Astrocyte (in vitro differentiated cells and primary cell): ENCODE data around the gene EOGT.

ENCODE experiments used
- EZH2 ChIP-seq: IDR thresholded peaks from 2 replicates; pipeline ENCODE4 v1.6.1; 2012; ENCODE audit warnings: mild to moderate bottlenecking, low read length, inconsistent platforms; ENCODE audit not compliant: insufficient read depth
- TF ChIP-seq, protein P1 (sequence below): IDR thresholded peaks from 2 replicates; pipeline ENCODE4 v1.5.1; 2011; ENCODE audit warnings: low read depth, mild to moderate bottlenecking, inconsistent platforms, low read length, moderate library complexity; ENCODE audit not compliant: insufficient read depth

DNA sequence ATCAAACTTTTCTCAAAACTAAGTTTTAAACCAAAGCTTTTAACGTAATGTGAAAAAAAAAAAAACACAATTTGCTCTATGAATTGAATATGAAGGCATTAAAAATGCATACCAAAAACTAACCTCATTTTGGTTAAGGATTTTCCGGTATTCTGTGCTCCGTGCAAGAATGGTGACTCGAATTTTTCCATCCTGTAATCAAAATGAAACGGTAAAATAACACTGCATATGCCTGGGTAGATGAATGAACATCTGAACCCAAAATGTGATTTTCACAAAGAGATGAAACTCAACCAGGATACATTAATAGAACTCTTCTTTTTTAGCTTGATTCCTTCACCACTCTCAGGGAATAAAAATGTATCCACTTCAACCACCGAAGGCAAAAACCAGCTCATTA is 26.2 kb downstream of the EOGT start:
- no peak for TF ChIP-seq EZH2
- TF ChIP-seq, protein P1, sequence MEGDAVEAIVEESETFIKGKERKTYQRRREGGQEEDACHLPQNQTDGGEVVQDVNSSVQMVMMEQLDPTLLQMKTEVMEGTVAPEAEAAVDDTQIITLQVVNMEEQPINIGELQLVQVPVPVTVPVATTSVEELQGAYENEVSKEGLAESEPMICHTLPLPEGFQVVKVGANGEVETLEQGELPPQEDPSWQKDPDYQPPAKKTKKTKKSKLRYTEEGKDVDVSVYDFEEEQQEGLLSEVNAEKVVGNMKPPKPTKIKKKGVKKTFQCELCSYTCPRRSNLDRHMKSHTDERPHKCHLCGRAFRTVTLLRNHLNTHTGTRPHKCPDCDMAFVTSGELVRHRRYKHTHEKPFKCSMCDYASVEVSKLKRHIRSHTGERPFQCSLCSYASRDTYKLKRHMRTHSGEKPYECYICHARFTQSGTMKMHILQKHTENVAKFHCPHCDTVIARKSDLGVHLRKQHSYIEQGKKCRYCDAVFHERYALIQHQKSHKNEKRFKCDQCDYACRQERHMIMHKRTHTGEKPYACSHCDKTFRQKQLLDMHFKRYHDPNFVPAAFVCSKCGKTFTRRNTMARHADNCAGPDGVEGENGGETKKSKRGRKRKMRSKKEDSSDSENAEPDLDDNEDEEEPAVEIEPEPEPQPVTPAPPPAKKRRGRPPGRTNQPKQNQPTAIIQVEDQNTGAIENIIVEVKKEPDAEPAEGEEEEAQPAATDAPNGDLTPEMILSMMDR: no peak
